Keratinocyte (primary cell): ENCODE data around the gene SNX12. TPM values are rescaled to one million over a fixed set of nuclear protein-coding genes. Genes with fewer than 3 reads are reported as not detected.

Source experiments
- DNase-seq: peaks from one replicate; pipeline ENCODE4 v3.0.0-alpha.2; 2011; ENCODE audit warnings: low read depth, missing footprints, low spot score
- FAIRE-seq: peaks from 2 replicates; lab custom pipeline; 2011; peaks lifted over from hg19 to GRCh38; lab: Jason Lieb, UNC
- H2AFZ ChIP-seq: 2 replicates; pipeline ENCODE4 v1.6.0; 2012; ENCODE audit warnings: low read length, control low read depth, inconsistent platforms; ENCODE audit not compliant: control insufficient read depth
- H3K27ac ChIP-seq: 2 replicates; pipeline ENCODE4 v1.5.1; 2011; ENCODE audit warnings: low read length; ENCODE audit not compliant: control insufficient read depth, insufficient read depth
- H3K27me3 ChIP-seq: 3 replicates; pipeline ENCODE4 v1.6.0; 2011; ENCODE audit warnings: low read length; ENCODE audit not compliant: control insufficient read depth, insufficient read depth; ENCODE audit errors: extremely low read depth
- H3K36me3 ChIP-seq, 2 experiments: 2 replicates in 1 of 2; 3 replicates in 1 of 2; pipeline ENCODE4 v1.5.1; 2011; ENCODE audit warnings: low read length in 2 of 2, mild to moderate bottlenecking in 1 of 2; ENCODE audit not compliant: control insufficient read depth in 2 of 2, insufficient read depth in 2 of 2; ENCODE audit errors: extremely low read depth in 1 of 2
- H3K4me1 ChIP-seq: 3 replicates; pipeline ENCODE4 v1.5.1; 2011; ENCODE audit warnings: low read length; ENCODE audit not compliant: control insufficient read depth, insufficient read depth; ENCODE audit errors: extremely low read depth
- H3K4me2 ChIP-seq: 3 replicates; pipeline ENCODE4 v1.6.0; 2011; ENCODE audit warnings: low read depth, low read length; ENCODE audit not compliant: control insufficient read depth, insufficient read depth; ENCODE audit errors: extremely low read depth
- H3K4me3 ChIP-seq, 3 experiments: fragments of 200-600 bp in 1 of 3; sonication (generic) in 1 of 3; 2 replicates in 2 of 3; 3 replicates in 1 of 3; pipeline ENCODE4 v1.5.1; 2011 to 2016; ENCODE audit warnings: low read length in 3 of 3, mild to moderate bottlenecking in 3 of 3, control low read depth in 2 of 3, inconsistent platforms in 1 of 3, low read depth in 1 of 3, mixed read lengths in 1 of 3, mixed run types in 1 of 3, moderate library complexity in 1 of 3; ENCODE audit not compliant: control insufficient read depth in 2 of 3, insufficient read depth in 2 of 3; ENCODE audit errors: extremely low read depth in 1 of 3
- H3K79me2 ChIP-seq: 2 replicates; pipeline ENCODE4 v1.6.0; 2012; ENCODE audit warnings: low read length; ENCODE audit not compliant: control insufficient read depth, insufficient read depth
- H3K9ac ChIP-seq: 3 replicates; pipeline ENCODE4 v1.6.0; 2011; ENCODE audit warnings: low read length; ENCODE audit not compliant: control insufficient read depth, insufficient read depth; ENCODE audit errors: extremely low read depth
- H3K9me1 ChIP-seq: 3 replicates; pipeline ENCODE4 v1.6.0; 2011; ENCODE audit warnings: low read length; ENCODE audit not compliant: control insufficient read depth, insufficient read depth; ENCODE audit errors: extremely low read depth
- H3K9me3 ChIP-seq: 2 replicates; pipeline ENCODE4 v1.5.1; 2012; ENCODE audit warnings: low read depth, low read length; ENCODE audit not compliant: control insufficient read depth
- H4K20me1 ChIP-seq: 3 replicates; pipeline ENCODE4 v1.6.0; 2011; ENCODE audit warnings: low read length; ENCODE audit not compliant: control insufficient read depth, insufficient read depth; ENCODE audit errors: extremely low read depth
- CTCF ChIP-seq, 3 experiments: IDR thresholded peaks in 1 of 3; conservative IDR thresholded peaks in 1 of 3; optimal IDR thresholded peaks in 1 of 3; 2 replicates in 2 of 3; 3 replicates in 1 of 3; pipeline versions ENCODE3 to v1.5.1; 2011; ENCODE audit warnings: low read length in 3 of 3, mild to moderate bottlenecking in 3 of 3, moderate library complexity in 2 of 3, control low read depth in 1 of 3, inconsistent platforms in 1 of 3; ENCODE audit not compliant: insufficient read depth in 2 of 3; ENCODE audit errors: extremely low read depth in 1 of 3
- EZH2 ChIP-seq: IDR thresholded peaks from one replicate; pipeline ENCODE4 v1.6.1; 2012; ENCODE audit warnings: inconsistent platforms, mild to moderate bottlenecking, low read length, moderate library complexity
- dilution Hi-C: fragments of 300-500 bp; cut with MboI; formaldehyde crosslinking; loops from one replicate; pipeline ENCODE4 v1.7.0; 2020; ENCODE audit warnings: low sequenced_read_pairs; ENCODE audit not compliant: extremely low pct_ligation_motif_present
- polyA plus RNA-seq, 5 experiments: library from polyadenylated mRNA; depleted of rRNA in 3 of 5; stranded (reverse) in 3 of 5; stranded (forward) in 1 of 5; unstranded in 1 of 5; fragments of >200 nt; gene quantifications; 1 replicate in 1 of 5; 2 replicates in 3 of 5; 3 replicates in 1 of 5; pipeline versions ENCODE4 v1.2.1 to v1.2.3, GENCODE V29; 2011 to 2012; ENCODE audit warnings: missing spikeins in 2 of 5, low read depth in 1 of 5, low replicate concordance in 1 of 5

The SNX12 gene
- polyA plus RNA-seq, 1 donor (not counting 4 experiments of a cell fraction or from before 2014, with no cell fraction given): 94.0 TPM

GRCh38 chrX:71096760-71097032 is 28.6 kb upstream of the SNX12 start:
- no peaks in the 10 kb centered on the region for H3K9me1 ChIP-seq
- H2AFZ ChIP-seq: no peak overlapping the region
- no peaks in the 10 kb centered on the region for H4K20me1 ChIP-seq
- dilution Hi-C loops: no loop called here
- DNase-seq: no peak
- no peaks in the 10 kb centered on the region for H3K4me1 ChIP-seq
- peak overlapping the region; percentile 80 for H3K4me2 ChIP-seq
- H3K9ac ChIP-seq: no peak overlapping the region
- H3K36me3 ChIP-seq: no peaks in the 10 kb centered on the region
- peak overlapping the region; percentile 46 to 68 (median 51) for H3K4me3 ChIP-seq
- TF ChIP-seq CTCF (optimal IDR thresholded peaks at IDR 0.05 in 1 of 3, IDR thresholded peaks at IDR 0.05 in 1 of 3, conservative IDR thresholded peaks at IDR 0.05 in 1 of 3; ENCODE audit: extremely low read depth in 1 of 3, insufficient read depth in 2 of 3, low read length in 3 of 3) (no peak), EZH2 (no peak)
- H3K27me3 ChIP-seq: no peaks in the 10 kb centered on the region
- no peaks in the 10 kb centered on the region for H3K79me2 ChIP-seq
- H3K27ac ChIP-seq: no peak overlapping the region
- H3K9me3 ChIP-seq: no peaks in the 10 kb centered on the region
- FAIRE-seq: no peak

GRCh38 chrX:71095981-71096759 is 28.0 kb upstream of the SNX12 start:
- Histone ChIP-seq H3K36me3 (no peaks in the 10 kb centered on the region), H3K27ac (no peak overlapping the region), H2AFZ (peak overlapping the region; percentile 83), H3K9me1 (no peaks in the 10 kb centered on the region), H3K9me3 (no peaks in the 10 kb centered on the region), H3K4me3 (peak overlapping the region; percentile 46 to 68 (median 51)), H3K27me3 (no peaks in the 10 kb centered on the region), H3K79me2 (no peaks in the 10 kb centered on the region), H3K4me1 (no peaks in the 10 kb centered on the region), H4K20me1 (no peaks in the 10 kb centered on the region), H3K4me2 (peak overlapping the region; percentile 80), H3K9ac (peak overlapping the region; percentile 34)
- dilution Hi-C loops: no loop called here
- DNase-seq: no peak
- FAIRE-seq: no peak
- no peak for TF ChIP-seq EZH2
- no peak for TF ChIP-seq CTCF (optimal IDR thresholded peaks at IDR 0.05 in 1 of 3, IDR thresholded peaks at IDR 0.05 in 1 of 3, conservative IDR thresholded peaks at IDR 0.05 in 1 of 3; ENCODE audit: extremely low read depth in 1 of 3, insufficient read depth in 2 of 3, low read length in 3 of 3)
